ENCODE results near the gene SUV39H2. TPM values are rescaled to one million over a fixed set of nuclear protein-coding genes. Genes with fewer than 3 reads are reported as not detected.

The SUV39H2 gene
- total and polyA plus RNA-seq, 2 experiments from 2014 or later, result 8.0 to 15.5 TPM

- H2AFZ ChIP-seq, result no peak overlapping the region
- WGBS (ENCODE audit: low lambda C conversion rate, missing lambda C conversion rate), result 82% methylated on average over 2 of the region's 2 CpGs
- no peak overlapping the region for H3K4me2 ChIP-seq
- no peak for DNase-seq (ENCODE audit: low spot score)
- H3K4me3 ChIP-seq, result no peak overlapping the region
- no peaks in the 10 kb centered on the region for H3K4me1 ChIP-seq (ENCODE audit: insufficient read depth)
- H4K20me1 ChIP-seq (ENCODE audit: insufficient read depth, poor library complexity, severe bottlenecking), result no peaks in the 10 kb centered on the region
- H3K27me3 ChIP-seq, result no peaks in the 10 kb centered on the region
- TF ChIP-seq EZH2 (IDR thresholded peaks at IDR 0.05; ENCODE audit: borderline replicate concordance) (no peak), EZH2phosphoT487 (IDR thresholded peaks at IDR 0.05; ENCODE audit: low read depth, severe bottlenecking, unreplicated experiment) (no peak), CTCF (IDR thresholded peaks at IDR 0.05; ENCODE audit: poor library complexity) (no peak)
- no peak overlapping the region for H3K27ac ChIP-seq
- H3K9me3 ChIP-seq (ENCODE audit: low read depth), result no peaks in the 10 kb centered on the region
- no peaks in the 10 kb centered on the region for H3K36me3 ChIP-seq (replicated peaks; ENCODE audit: insufficient read depth, low read depth)
- H3K9me2 ChIP-seq (replicated peaks; ENCODE audit: insufficient read depth), result no peaks in the 10 kb centered on the region
- peaks cover 14% of the 10 kb centered on the region for H3K79me2 ChIP-seq
Observed at GRCh38 chr10:14844948-14845347, 33.7 kb upstream of the SUV39H2 start.

- no peaks in the 10 kb centered on the region for H3K9me2 ChIP-seq (replicated peaks; ENCODE audit: insufficient read depth)
- no peak overlapping the region for H3K4me3 ChIP-seq
- WGBS (ENCODE audit: low lambda C conversion rate, missing lambda C conversion rate), result 63% methylated on average over 3 of the region's 3 CpGs
- H3K4me1 ChIP-seq (ENCODE audit: insufficient read depth), result no peaks in the 10 kb centered on the region
- H3K27ac ChIP-seq, result peak overlapping the region; percentile 1
- no peak overlapping the region for H3K4me2 ChIP-seq
- TF ChIP-seq EZH2 (IDR thresholded peaks at IDR 0.05; ENCODE audit: borderline replicate concordance) (no peak), EZH2phosphoT487 (IDR thresholded peaks at IDR 0.05; ENCODE audit: low read depth, severe bottlenecking, unreplicated experiment) (no peak)
- no peaks in the 10 kb centered on the region for H4K20me1 ChIP-seq (ENCODE audit: insufficient read depth, poor library complexity, severe bottlenecking)
- H3K9me3 ChIP-seq (ENCODE audit: low read depth), result no peaks in the 10 kb centered on the region
- H2AFZ ChIP-seq, result no peak overlapping the region
- H3K36me3 ChIP-seq (replicated peaks; ENCODE audit: insufficient read depth, low read depth), result no peaks in the 10 kb centered on the region
- no peak for DNase-seq (ENCODE audit: low spot score)
- H3K79me2 ChIP-seq, result no peaks in the 10 kb centered on the region
- no peaks in the 10 kb centered on the region for H3K27me3 ChIP-seq
Observed at GRCh38 chr10:14852236-14852635, 26.4 kb upstream of the SUV39H2 start.

- TF ChIP-seq EZH2phosphoT487 (IDR thresholded peaks at IDR 0.05; ENCODE audit: low read depth, severe bottlenecking, unreplicated experiment), result no peak
- no peak for TF ChIP-seq EZH2 (IDR thresholded peaks at IDR 0.05; ENCODE audit: borderline replicate concordance)
- no peak for TF ChIP-seq CTCF (IDR thresholded peaks at IDR 0.05; ENCODE audit: poor library complexity)
- 93% methylated on average over 1 of the region's 1 CpG for WGBS (ENCODE audit: low lambda C conversion rate, missing lambda C conversion rate)
- H3K9me2 ChIP-seq (replicated peaks; ENCODE audit: insufficient read depth), result no peaks in the 10 kb centered on the region
Observed at GRCh38 chr10:14855453-14855852, 23.2 kb upstream of the SUV39H2 start.

GRCh38 chr10:14858338-14858960 lies 20.2 kb upstream of the SUV39H2 start:
- no peak overlapping the region for H2AFZ ChIP-seq
- no peaks in the 10 kb centered on the region for H4K20me1 ChIP-seq (ENCODE audit: insufficient read depth, poor library complexity, severe bottlenecking)
- H3K27me3 ChIP-seq, result no peaks in the 10 kb centered on the region
- no peak for TF ChIP-seq CTCF (IDR thresholded peaks at IDR 0.05; ENCODE audit: poor library complexity)
- TF ChIP-seq EZH2phosphoT487 (IDR thresholded peaks at IDR 0.05; ENCODE audit: low read depth, severe bottlenecking, unreplicated experiment), result no peak
- TF ChIP-seq EZH2 (IDR thresholded peaks at IDR 0.05; ENCODE audit: borderline replicate concordance), result no peak
- H3K4me3 ChIP-seq, result no peak overlapping the region
- 98% methylated on average over 6 of the region's 6 CpGs for WGBS (ENCODE audit: low lambda C conversion rate, missing lambda C conversion rate)
- no peaks in the 10 kb centered on the region for H3K9me3 ChIP-seq (ENCODE audit: low read depth)
- H3K4me2 ChIP-seq, result no peak overlapping the region
- no peaks in the 10 kb centered on the region for H3K36me3 ChIP-seq (replicated peaks; ENCODE audit: insufficient read depth, low read depth)
- no peak for DNase-seq (ENCODE audit: low spot score)
- H3K79me2 ChIP-seq, result no peaks in the 10 kb centered on the region
- H3K9me2 ChIP-seq (replicated peaks; ENCODE audit: insufficient read depth), result no peaks in the 10 kb centered on the region
- H3K27ac ChIP-seq, result no peak overlapping the region
- peaks cover 13% of the 10 kb centered on the region for H3K4me1 ChIP-seq (ENCODE audit: insufficient read depth)

More at GRCh38 chr10:14855453-14855852, 23.2 kb upstream of the SUV39H2 start:
- Histone ChIP-seq H3K79me2 (no peaks in the 10 kb centered on the region), H3K4me1 (ENCODE audit: insufficient read depth) (peaks cover 4% of the 10 kb centered on the region), H3K27ac (no peak overlapping the region), H3K4me2 (no peak overlapping the region), H3K4me3 (no peak overlapping the region), H3K9me3 (ENCODE audit: low read depth) (no peaks in the 10 kb centered on the region), H3K36me3 (replicated peaks; ENCODE audit: insufficient read depth, low read depth) (no peaks in the 10 kb centered on the region), H3K27me3 (no peaks in the 10 kb centered on the region), H2AFZ (no peak overlapping the region), H4K20me1 (ENCODE audit: insufficient read depth, poor library complexity, severe bottlenecking) (no peaks in the 10 kb centered on the region)
- no peak for DNase-seq (ENCODE audit: low spot score)

Data from hepatocyte (in vitro differentiated cells).